NCI-H345 treated with DMSO at 0.1 percent for 48 hours (cell line): ENCODE results near the gene ZBTB20.

Source experiments
- DNase-seq: peaks from one replicate; lab custom pipeline; 2025; ENCODE audit not compliant: unreplicated experiment; lab: John Stamatoyannopoulos, UW

Gene ZBTB20

DNA sequence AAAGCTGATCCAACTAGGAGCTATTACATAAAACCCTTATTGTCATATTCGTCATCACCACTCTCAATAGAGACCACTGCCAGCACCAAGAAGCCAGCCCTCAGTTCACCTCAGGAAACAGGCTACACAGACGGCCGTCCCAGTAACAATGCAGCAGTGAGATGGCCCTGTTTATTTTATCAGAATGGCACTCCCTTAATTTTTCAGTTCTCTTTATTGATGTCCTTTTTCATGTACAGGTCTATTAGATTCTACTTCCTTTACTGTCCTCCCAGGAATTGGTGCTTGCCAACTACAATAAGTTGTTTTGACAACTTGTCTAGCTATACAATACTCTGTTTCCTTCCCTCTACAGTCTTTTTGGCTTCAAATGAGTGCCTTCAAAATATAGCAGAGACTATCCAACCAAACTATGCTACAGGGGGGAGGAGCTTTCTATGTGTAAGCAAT, 272.5 kb downstream of the ZBTB20 start:
- no peak for DNase-seq

DNA sequence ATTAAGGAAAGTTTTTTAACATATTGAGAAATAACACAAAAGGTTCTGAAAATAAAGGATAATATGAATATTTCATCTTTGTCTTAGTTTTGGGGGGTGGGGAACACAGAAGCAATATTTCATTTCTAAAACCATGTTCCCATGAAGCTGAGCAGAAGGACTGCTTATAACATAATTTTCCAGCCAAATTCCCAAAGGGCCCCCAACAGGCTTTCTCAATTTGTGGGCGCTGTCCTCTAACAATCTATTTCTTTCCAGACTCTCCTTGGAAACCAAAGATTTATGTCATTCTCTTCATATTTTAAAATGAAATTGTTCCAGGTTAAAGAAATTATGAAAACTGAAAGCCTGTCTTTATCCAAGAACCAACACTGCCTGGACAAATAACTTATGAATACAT, 273.5 kb downstream of the ZBTB20 start:
- DNase-seq = no peak

DNA sequence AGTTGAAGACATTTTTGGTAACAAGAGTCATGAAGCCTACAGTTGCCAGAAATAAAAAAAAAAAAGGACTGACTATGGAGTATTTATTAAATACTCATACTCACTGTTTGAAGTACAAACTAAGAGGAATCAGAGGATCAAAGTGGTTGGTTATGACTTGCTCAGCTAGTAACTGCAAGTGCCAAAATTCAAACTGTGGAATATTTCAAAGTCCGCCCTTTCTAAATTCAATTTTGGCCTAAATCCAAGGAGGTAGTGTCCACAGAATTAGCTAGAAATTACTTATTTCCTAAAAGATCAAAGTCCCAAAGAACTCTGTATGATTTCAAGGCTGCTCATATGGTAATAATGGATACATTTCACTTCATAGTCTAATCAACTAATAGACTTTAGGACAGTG, 274.5 kb downstream of the ZBTB20 start:
- no peak for DNase-seq

DNA sequence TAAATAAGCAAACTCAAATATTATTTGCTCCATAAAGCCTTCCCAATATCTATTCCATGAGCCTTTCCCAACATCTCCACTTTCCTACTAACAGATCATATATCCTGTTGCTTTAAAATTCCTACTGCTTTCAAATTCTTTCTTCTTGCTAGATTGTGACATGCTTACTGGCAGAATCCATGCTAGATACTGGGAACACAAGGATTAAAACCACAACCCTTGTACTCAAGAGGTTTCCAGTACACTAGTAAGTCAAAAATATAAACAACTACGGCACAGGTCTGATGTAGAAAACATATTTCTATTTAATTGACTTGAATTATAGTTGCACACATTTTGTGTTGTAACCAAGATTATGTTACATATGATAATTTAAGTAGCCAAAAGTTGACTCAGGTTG, 275.0 kb downstream of the ZBTB20 start:
- no peak for DNase-seq

DNA sequence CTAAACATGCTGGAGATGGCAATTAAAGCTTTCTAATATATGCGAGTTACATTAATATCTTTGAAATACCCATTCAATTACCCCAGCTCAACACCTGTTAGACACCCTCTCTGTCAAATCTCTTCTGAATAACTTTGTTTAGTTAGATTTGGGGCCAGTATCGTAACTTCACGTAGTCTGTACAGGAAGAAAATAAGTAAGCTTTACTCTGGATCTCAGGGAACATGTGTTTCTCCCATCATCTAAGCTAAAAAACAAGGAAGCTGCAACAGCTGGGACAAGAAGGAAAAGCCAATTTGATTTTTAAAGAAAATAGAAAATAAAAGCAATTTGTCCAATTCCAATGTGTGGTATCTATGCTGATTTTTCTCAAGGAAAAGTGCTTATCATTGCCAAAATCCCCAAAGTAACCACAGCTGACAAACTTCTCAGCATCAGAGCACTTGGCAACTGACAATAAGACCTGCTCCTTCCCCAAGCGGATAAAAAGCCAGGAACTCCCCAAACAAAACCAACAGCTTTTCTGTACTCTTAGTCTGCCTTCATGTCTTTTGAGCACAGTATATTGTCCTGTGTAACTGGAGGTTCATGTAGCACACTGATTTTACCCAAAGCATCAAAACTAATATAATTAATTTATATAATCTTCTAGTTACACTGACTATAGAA, 279.1 kb downstream of the ZBTB20 start:
- DNase-seq = no peak

DNA sequence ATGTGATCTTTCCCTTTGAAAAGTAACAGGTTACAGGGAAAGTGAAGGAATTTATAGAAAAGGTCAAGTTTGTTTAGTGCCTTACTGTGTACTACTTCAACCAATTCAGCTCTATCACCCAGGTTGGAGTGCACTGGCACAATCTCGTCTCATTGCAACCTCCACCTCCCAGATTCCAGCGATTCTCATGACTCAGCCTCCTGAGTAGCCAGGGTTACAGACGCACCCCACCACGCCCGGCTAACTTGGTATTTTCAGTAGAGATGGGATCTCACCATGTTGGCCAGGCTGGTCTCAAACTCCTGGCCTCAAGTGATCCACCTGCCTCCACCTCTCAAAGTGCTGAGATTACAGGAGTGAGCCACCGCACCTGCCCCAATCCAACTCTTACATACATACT, 279.7 kb downstream of the ZBTB20 start:
- DNase-seq = no peak

DNA sequence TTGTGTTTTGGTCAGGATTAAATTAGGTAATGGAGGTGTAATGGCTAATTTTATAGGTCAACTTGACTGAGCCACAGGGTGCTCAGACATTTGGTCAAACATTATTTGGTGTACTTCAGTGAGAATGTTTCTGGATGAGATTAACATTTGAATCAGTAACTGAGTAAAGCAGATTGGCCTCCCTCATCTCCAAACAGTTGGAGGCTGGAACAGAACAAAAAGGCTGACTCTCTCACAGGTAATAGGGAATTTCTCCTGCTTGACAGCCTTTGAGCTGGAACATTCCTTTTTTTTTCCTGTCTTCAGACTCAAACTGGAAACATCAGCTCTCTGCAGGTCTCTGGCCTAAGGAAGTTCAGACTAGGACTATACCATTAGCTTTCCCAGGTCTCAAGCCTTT, 280.7 kb downstream of the ZBTB20 start:
- DNase-seq = no peak

DNA sequence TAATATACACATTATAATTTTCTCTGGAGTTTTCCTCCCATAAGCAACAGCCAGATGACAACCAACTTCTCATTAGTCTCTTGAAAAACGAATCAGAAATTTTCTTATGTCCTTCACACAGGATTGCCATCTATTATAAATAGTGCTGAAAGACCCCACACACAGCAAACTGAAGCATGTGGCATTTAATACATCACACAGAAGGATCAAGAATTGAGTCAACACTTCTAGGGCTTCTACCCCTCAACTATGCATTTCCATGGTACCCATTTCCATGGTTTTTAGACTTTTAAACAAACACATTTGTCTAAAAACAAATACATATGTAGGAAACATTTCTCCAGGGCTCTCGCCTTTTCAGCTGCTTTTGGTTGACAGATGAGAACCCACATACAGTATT, 282.1 kb downstream of the ZBTB20 start:
- DNase-seq = no peak

DNA sequence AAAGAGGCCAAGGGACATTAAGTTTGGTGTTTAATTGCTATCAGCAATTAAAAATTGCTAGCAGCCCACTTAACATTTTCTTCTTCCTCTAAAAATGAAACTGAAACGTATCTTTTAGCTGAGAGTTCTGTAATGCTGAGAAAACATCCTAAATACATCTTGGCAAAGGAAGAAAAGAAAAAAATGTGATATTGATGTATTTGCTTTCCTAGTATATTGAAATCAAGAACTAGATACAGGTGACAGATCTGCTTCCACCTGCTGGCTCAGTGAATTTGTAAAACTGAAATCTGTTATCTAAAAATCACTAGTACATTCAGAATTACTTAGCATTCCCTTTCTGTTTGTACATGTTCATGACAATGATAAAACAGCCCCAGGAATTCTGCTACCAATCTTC, 283.2 kb downstream of the ZBTB20 start:
- no peak for DNase-seq

DNA sequence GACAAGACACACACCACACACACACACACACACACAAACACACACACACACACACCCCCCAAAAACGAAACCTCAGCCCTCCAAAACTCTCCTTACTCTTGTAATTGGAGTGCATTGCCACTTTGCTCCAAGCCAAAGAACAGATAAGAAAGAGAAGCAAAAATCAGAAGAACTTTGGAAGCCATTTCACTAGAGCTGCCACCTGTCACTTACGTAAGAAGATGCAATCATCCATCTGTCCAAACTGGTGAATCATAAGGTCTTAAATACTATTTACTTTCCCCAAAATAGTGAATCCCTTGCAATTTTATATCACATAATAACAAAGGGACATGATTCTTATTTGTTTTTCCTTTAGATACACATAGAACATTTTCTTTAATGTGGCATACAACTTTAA, 285.4 kb downstream of the ZBTB20 start:
- no peak for DNase-seq

DNA sequence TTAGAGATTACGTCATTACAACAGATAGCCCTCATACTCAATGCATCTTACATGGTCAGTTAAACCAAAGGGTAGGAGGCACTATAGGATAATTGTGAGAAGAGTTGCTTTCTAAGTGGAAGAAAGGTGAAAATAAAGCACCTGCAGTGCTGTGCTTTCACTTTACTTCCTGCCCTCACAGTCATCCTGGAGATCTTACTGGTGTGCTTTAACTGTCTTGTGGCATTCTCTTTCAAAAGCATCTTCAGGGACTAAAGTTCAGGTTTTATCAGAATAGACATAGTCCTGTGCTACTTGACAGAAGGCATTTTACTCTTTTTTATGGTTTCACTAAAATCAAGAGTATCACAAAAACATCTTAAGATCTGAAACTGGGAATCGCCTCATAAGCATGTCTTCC, 286.6 kb downstream of the ZBTB20 start:
- DNase-seq = no peak

DNA sequence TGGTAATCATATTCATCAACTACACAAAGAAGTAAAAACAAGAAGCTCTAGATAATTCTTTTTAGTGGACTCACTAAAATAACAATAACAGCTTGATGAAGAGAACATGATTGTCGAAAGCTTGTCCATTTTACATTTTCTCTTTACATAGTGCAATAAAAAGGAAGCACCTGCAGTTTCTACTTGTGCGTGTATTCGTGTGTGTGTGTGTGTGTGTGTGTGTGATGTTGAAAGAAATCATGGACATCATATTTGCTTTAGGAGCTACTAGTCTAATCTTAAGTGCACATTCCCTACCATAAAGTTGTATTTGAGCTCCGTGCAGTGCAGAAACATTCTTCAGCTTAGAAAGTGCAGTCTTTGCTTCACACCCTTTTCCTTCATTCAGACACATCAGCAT, 288.8 kb downstream of the ZBTB20 start:
- DNase-seq = no peak

DNA sequence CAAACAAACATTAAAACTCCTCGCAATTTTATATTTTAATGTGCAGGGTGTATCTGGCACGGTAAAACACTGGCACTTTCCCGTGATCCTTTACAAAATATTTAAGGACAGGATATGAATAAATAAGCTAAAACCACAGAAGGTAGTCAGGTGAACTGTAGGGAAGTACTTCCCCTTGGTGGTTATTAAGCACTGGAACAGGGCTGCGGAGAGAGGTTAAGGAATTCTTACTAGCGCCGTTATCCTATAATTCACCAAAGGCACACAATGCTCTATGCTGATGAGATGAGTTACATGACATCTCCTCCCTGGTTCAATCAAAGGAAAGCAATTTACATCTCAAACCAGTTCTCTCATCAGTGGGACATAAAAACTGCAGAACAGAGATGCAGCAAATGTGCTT, 289.8 kb downstream of the ZBTB20 start:
- no peak for DNase-seq

DNA sequence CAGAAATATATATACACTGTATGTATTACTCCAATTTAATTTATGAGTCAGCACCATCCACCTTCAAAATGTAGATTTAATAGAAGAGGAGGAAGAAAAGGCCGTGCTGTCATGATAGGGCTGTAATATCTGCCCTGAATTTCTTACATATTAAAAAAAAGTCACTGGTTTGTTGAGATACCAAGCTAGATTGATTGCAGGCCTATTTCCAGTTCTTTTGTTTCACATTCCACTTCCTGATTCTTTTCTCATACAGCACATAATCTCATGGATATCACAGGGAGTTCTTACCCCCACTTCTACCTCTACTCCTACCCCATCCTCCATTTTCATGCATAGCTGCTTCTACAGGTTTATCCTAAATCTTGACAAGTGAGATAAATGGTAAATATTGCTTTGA, 290.3 kb downstream of the ZBTB20 start:
- no peak for DNase-seq

DNA sequence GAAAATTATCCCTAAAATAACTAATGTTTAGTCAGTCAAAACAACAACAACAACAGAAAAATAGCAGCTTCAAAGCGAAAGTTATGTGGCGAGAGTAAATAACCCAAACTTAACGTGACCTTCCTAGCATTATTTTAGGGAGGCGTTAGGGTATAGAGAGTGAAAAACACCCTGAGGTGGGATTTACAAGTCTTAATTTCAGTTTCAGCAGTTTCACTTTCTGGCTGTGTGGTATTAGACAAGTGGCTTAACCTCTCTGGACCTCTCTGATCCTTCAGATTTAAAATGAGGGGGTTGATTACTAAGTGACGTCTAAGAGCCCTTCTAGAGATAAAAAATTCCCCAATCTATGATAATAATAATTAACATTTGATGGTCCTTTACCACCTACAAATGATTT, 291.2 kb downstream of the ZBTB20 start:
- no peak for DNase-seq

DNA sequence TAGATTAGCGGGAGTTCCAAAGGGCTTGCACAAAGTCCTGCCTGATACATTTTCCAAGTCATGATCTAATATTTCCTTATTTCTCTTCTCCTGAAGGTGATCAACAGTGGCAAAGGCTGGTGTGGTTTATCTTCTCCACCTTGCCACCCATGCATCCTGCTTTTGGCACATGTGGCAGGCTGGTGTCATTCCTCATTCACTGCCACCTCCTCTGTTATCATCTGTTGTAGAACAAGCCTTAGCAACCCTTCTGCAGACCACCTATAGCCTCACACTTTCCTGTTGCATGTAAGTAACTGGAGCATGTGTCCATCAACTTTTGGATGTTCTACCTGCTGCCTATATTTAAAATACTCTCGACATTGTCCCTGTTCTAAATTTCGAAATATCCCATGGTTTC, 294.1 kb downstream of the ZBTB20 start:
- no peak for DNase-seq

DNA sequence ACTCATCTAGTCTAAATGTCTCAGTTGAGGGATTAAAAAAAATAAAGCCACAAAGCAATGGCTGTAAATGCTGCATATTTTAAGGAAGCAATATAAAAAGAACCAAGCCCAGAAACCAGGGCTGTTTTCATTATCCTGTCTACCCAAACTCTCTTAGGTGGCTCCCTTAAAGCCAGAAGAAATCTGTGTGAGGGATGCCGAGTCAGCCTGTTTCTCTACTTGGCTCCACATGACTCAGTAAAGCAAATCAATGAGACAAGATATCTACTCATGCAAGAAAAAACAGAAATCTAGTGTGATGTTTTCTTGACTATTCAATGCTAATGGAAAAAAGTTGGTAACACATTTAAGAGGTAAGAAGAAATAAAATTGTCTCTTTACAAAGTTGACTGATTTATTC, 296.2 kb downstream of the ZBTB20 start:
- no peak for DNase-seq

DNA sequence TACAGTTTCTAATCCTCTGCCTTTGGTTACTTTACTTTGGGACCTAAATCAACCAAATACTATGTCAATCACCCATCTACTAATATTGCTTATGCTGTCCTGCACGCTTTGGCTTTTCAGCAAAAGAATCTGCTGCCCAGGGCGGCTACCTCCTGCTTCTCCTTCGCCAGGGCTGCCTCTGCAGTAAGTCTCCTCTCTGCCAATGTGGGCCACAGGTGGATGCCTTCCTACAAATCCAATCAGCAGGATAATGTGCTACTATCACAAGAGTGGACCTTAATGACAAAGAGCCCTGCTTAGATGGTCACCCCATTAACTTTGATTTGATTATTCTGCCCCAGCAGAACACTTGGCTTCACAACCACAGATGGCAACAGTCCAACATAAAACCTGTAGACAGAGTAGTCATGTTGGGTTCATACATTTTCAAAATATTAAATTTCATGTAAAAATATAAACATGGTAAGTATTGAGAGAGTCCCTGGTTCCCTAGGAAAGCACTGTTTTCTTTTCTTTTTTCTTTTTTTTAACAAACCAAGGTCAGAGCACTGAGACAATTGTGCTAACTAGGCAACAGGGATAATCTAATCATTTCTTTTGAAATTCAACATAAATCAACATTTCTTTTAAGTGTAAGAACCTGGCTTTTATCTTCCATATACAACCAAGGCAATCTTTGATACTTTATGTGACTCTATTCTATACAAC, 298.3 kb downstream of the ZBTB20 start:
- no peak for DNase-seq

DNA sequence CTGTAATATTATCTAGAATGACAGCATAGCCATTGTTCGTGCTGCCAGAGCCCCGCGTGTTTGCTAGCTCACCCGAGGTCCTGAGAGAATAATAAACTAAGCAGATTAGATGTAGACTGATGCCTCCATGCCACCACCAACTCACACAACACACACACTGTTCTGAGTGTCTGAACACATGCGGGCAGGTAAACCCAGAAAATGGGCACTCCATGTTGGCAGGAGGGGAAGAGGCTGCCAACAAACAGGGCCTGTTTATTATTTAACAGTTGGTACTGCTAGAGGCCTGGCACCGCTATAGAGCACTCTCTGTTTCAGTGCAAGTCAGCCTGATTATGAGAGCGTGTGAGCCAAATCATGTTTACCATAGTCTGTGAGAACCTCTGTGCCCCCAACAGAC, 299.0 kb downstream of the ZBTB20 start:
- no peak for DNase-seq

DNA sequence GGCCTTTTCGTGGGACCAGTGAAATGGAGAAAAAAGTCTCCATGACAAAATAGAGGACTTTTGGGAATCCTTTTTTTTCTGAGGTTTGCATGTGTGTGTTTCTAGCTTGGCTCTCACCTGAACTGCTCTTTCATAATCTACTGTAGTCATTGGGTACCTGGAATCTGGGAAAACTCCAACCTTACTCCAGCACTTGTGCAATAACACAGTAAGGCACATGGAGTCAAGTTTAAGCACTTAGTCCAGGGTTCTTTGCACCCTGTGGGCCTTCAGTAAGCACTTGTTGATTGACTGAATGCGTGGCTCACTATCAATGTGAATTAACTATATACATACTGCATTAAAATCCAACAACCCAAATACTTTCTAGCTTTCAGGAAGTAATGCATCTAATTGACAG, 299.5 kb downstream of the ZBTB20 start:
- no peak for DNase-seq

DNA sequence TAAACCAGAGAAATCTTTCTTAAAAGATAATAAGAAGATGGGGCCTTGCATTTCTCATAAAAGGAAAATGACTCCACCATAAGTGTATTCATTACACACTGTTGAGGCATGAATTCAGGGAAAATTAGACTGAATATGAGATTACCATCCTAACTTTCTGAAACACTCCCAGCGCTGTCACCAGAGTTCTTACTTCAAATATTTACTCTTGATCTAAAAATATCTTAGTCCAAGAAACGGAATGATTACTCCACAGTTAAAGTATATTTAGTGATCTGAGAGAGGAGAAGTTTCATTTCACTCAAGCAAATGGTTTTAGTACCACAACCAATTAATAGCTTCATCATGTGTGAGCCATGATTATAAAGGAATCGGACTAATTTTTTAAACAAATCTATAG, 300.3 kb downstream of the ZBTB20 start:
- no peak for DNase-seq

DNA sequence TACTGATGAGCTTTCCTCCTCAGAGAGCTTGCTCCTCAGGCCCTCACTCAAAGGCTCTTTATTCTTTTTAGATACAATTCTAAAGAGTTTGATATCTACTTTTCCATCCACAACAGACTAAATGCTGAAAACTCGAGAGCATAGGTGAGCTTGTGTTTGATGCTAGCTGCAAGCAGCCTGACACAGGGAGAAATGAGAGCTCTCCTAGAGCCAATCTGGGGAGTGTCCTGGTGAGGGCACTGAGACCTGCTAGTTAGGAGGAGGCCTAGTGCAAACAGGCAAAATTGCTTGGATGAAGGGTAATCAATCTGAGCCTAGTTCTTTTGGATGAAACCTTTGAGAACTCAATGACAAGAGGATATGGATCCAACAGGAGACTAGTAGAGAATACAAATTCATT, 300.8 kb downstream of the ZBTB20 start:
- no peak for DNase-seq

DNA sequence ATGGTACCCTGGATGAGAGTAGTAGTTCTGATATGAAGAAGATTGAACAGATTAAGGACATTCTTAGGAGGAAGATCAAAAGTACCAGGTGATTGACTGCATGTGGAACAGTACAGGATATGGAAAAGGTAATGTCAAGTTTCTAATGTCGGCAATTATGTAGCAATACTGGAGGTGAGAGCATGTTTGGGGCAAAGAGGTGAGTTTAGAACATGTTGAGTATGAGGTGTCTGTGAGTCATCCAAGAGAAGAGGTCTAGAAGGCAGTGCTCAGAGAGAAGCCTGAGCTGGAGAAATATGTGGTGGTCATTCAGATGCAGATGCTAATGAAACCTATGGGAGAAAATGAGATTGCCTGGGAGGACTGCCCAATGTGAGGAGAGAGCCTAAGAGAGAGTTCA, 305.6 kb downstream of the ZBTB20 start:
- DNase-seq = no peak
